A549 (cell line): ENCODE data around the gene PTGR3. TPM values are rescaled to one million over a fixed set of nuclear protein-coding genes. Genes with fewer than 3 reads are reported as not detected.

Experiments used
- ATAC-seq, 2 experiments: fragments of 200-7000 bp in 1 of 2; fragments of >200 bp in 1 of 2; cut with Nextera tagmentation in 1 of 2; cut with Tn5 transposase in 1 of 2; 3 replicates each; pipeline versions ENCODE4 v1.8.0 to v1.9.1; 2018 to 2020; ENCODE audit warnings: mild to moderate bottlenecking in 1 of 2, moderate library complexity in 1 of 2
- CTCF ChIA-PET: fragments of 300-600 bp; sonication (Branson Sonifier 250); formaldehyde crosslinking; extraction: SDS; loops from one replicate; lab custom pipeline; 2021; ENCODE audit warnings: antibody characterized with exemption, inconsistent platforms; lab: Yijun Ruan, JAX
- POLR2A ChIA-PET: fragments of 350-600 bp; formaldehyde crosslinking; extraction: SDS; loops from one replicate; lab custom pipeline; 2021; ENCODE audit warnings: antibody characterized with exemption, inconsistent platforms; lab: Yijun Ruan, JAX
- DNase-seq, 2 experiments: peaks; one replicate each; pipeline versions ENCODE4 v3.0.0 to v3.0.0-alpha.2; 2011 to 2016; ENCODE audit warnings: low read depth in 1 of 2, low spot score in 1 of 2
- FAIRE-seq: peaks from 2 replicates; lab custom pipeline; 2011; peaks lifted over from hg19 to GRCh38; lab: Jason Lieb, UNC
- H3K27ac ChIP-seq, 2 experiments: fragments of >200 bp; sonication (Bioruptor Twin); formaldehyde crosslinking; 3 replicates each; pipeline ENCODE4 v1.5.1; 2016 to 2017
- H3K4me1 ChIP-seq: fragments of >200 bp; sonication (Bioruptor Twin); formaldehyde crosslinking; 3 replicates; pipeline ENCODE4 v1.6.1; 2016
- H3K4me2 ChIP-seq: fragments of >200 bp; sonication (Bioruptor Twin); formaldehyde crosslinking; 3 replicates; pipeline ENCODE4 v1.6.1; 2016
- H3K4me3 ChIP-seq: fragments of >200 bp; sonication (Bioruptor Twin); formaldehyde crosslinking; 3 replicates; pipeline ENCODE4 v1.5.1; 2016
- H3K9me3 ChIP-seq: fragments of >200 bp; sonication (Bioruptor Twin); formaldehyde crosslinking; 3 replicates; pipeline ENCODE4 v1.6.1; 2016
- BHLHE40 ChIP-seq: IDR thresholded peaks from 2 replicates; pipeline ENCODE4 v1.6.1; 2012; ENCODE audit warnings: low read depth, low read length, inconsistent platforms
- CBX8 ChIP-seq: fragments of 200-600 bp; sonication (generic); IDR thresholded peaks from 2 replicates; pipeline ENCODE4 v1.6.1; 2016
- CEBPB ChIP-seq, 2 experiments: fragments of >200 bp in 1 of 2; sonication (Bioruptor Twin) in 1 of 2; formaldehyde crosslinking in 1 of 2; IDR thresholded peaks; 2 replicates each; pipeline ENCODE4 v1.6.1; 2012 to 2016
- EHF ChIP-seq: fragments of 250-450 bp; sonication (Bioruptor Pico); IDR thresholded peaks from 2 replicates; pipeline ENCODE4 v1.5.0; 2020; ENCODE audit warnings: mild to moderate bottlenecking
- EHMT2 ChIP-seq: fragments of 200-600 bp; sonication (generic); IDR thresholded peaks from 2 replicates; pipeline ENCODE4 v1.6.1; 2016; ENCODE audit warnings: antibody characterized with exemption, low read depth, mild to moderate bottlenecking, moderate library complexity
- ESRRA ChIP-seq: fragments of 150-350 bp; IDR thresholded peaks from 2 replicates; pipeline ENCODE4 v1.6.1; 2014; ENCODE audit warnings: mild to moderate bottlenecking, low read length, borderline replicate concordance
- FOSB ChIP-seq: fragments of 250-450 bp; sonication (Bioruptor Pico); IDR thresholded peaks from 2 replicates; pipeline ENCODE4 v1.5.0; 2020; ENCODE audit warnings: mild to moderate bottlenecking, moderate library complexity
- FOSL2 ChIP-seq, 2 experiments: fragments of 450-650 bp in 1 of 2; fragments of >200 bp in 1 of 2; sonication (Bioruptor Twin) in 1 of 2; formaldehyde crosslinking; IDR thresholded peaks; 2 replicates each; pipeline versions ENCODE4 v1.5.0 to v1.6.1; 2016 to 2020; ENCODE audit warnings: mild to moderate bottlenecking in 1 of 2, moderate library complexity in 1 of 2
- FOXS1 ChIP-seq: fragments of 250-450 bp; sonication (Bioruptor Pico); IDR thresholded peaks from 2 replicates; pipeline ENCODE4 v1.5.0; 2020; ENCODE audit warnings: mild to moderate bottlenecking, moderate library complexity
- HDAC2 ChIP-seq: fragments of 200-600 bp; sonication (generic); IDR thresholded peaks from 2 replicates; pipeline ENCODE4 v1.6.1; 2016
- HEYL ChIP-seq: fragments of 250-450 bp; sonication (Bioruptor Pico); IDR thresholded peaks from 2 replicates; pipeline ENCODE4 v1.8.0; 2021; ENCODE audit warnings: mild to moderate bottlenecking, moderate library complexity
- JUNB ChIP-seq: fragments of >200 bp; sonication (Bioruptor Twin); formaldehyde crosslinking; IDR thresholded peaks from 2 replicates; pipeline ENCODE4 v1.6.1; 2016
- KDM1A ChIP-seq: fragments of 200-600 bp; sonication (generic); IDR thresholded peaks from 2 replicates; pipeline ENCODE4 v1.6.1; 2016; ENCODE audit warnings: low read depth, mild to moderate bottlenecking
- MAX ChIP-seq: IDR thresholded peaks from 2 replicates; pipeline ENCODE4 v1.6.1; 2012
- MYC ChIP-seq: IDR thresholded peaks from 2 replicates; pipeline ENCODE4 v1.6.1; 2012; ENCODE audit warnings: mild to moderate bottlenecking, inconsistent platforms, low read length, improper control_type of control experiment, borderline replicate concordance
- NR3C1 ChIP-seq: fragments of >200 bp; sonication (Bioruptor Twin); formaldehyde crosslinking; IDR thresholded peaks from 3 replicates; pipeline ENCODE4 v1.6.1; 2017
- PBX3 ChIP-seq: IDR thresholded peaks from 2 replicates; pipeline ENCODE4 v1.6.1; 2012
- POLR2AphosphoS2 ChIP-seq: conservative IDR thresholded peaks from 2 replicates; pipeline ENCODE4 v1.6.1; 2012; ENCODE audit warnings: low read length, improper control_type of control experiment, inconsistent platforms
- RAD21 ChIP-seq, 2 experiments: fragments of >200 bp in 1 of 2; sonication (Bioruptor Twin) in 1 of 2; formaldehyde crosslinking in 1 of 2; IDR thresholded peaks in 1 of 2; conservative IDR thresholded peaks in 1 of 2; 2 replicates in 1 of 2; 3 replicates in 1 of 2; pipeline ENCODE4 v1.6.1; 2012 to 2018; ENCODE audit warnings: inconsistent platforms in 1 of 2
- RNF2 ChIP-seq: fragments of 200-600 bp; sonication (generic); IDR thresholded peaks from 2 replicates; pipeline ENCODE4 v1.6.1; 2016; ENCODE audit warnings: low read depth, mild to moderate bottlenecking, antibody characterized with exemption, moderate library complexity, borderline replicate concordance
- SMC3 ChIP-seq: fragments of >200 bp; sonication (Bioruptor Twin); formaldehyde crosslinking; IDR thresholded peaks from 3 replicates; pipeline ENCODE4 v1.6.1; 2018; ENCODE audit warnings: inconsistent platforms
- SREBF2 ChIP-seq: fragments of 450-650 bp; IDR thresholded peaks from 2 replicates; pipeline ENCODE4 v1.6.1; 2014; ENCODE audit warnings: mild to moderate bottlenecking, moderate library complexity
- ZFP36 ChIP-seq: fragments of 450-650 bp; IDR thresholded peaks from 2 replicates; pipeline ENCODE4 v1.6.1; 2014; ENCODE audit warnings: borderline replicate concordance; ENCODE audit not compliant: partially characterized antibody
- WGBS: methylation state at CpG from one replicate; pipeline ENCODE4 v1.1.6; 2017; ENCODE audit errors: missing lambda C conversion rate; 5-methylcytosine and 5-hydroxymethylcytosine counted together
- polyA plus RNA-seq, 4 experiments: library from polyadenylated mRNA; depleted of rRNA in 3 of 4; stranded (reverse); fragments of >200 nt; fragmentation: RNase III in 1 of 4; extraction: RNeasy Plus Mini Kit Qiagen cat#74134 plus additional on column Dnase treatment in 1 of 4; gene quantifications; 2 replicates in 3 of 4; 3 replicates in 1 of 4; pipeline ENCODE4 v1.2.3, GENCODE V29; 2011 to 2017
- TF ChIP-seq, protein P1 (sequence below): fragments of >200 bp; sonication (Bioruptor Twin); formaldehyde crosslinking; IDR thresholded peaks from 3 replicates; pipeline ENCODE4 v1.5.1; 2016
- TF ChIP-seq, protein P2 (sequence below): fragments of 250-450 bp; sonication (Bioruptor Pico); IDR thresholded peaks from 2 replicates; pipeline ENCODE4 v1.5.0; 2021; ENCODE audit warnings: mild to moderate bottlenecking, moderate library complexity, borderline replicate concordance
- TF ChIP-seq, protein P3 (sequence below): fragments of 250-450 bp; sonication (Bioruptor Pico); IDR thresholded peaks from 2 replicates; pipeline ENCODE4 v1.5.0; 2020; ENCODE audit warnings: low read depth, mild to moderate bottlenecking, moderate library complexity

Gene PTGR3
- polyA plus RNA-seq, 2 of the 4 experiments (the other 2 are of a cell fraction), result 7.2 to 18.5 TPM

DNA sequence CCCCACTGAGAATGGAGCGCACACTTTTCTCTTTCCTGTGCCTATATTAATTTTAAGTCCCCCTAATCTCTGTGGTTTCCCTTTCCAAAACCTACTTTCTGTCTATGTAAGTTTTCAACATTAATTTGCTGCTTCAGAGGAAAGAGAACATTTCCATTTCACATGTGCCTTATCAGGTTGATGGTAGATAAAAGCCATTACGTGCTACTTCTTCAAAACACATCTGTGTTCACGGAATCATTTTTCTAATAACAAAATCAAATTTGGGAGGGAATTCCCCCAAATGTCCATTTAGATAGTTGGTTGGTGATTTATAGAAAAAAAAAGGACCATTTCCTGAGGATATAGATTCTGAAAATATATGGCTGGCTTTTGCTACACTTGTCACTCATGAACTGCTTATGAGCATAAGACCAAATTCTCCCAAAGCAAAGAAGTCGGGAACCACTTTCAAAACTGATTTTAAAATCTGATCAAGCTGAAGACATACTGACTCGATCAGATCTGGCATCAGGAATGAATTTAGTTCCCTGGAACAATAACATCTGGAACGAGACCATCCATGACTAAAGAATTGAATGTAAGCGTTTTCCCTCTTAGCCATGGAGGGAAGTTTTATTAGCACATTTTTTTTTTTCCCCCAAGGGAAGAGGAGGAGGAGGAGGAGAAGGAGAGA is 8.2 kb downstream of the PTGR3 start:
- H3K4me1 ChIP-seq, result no peaks in the 10 kb centered on the region; the same call in 2 of the 3 replicates
- no peak for FAIRE-seq

DNA sequence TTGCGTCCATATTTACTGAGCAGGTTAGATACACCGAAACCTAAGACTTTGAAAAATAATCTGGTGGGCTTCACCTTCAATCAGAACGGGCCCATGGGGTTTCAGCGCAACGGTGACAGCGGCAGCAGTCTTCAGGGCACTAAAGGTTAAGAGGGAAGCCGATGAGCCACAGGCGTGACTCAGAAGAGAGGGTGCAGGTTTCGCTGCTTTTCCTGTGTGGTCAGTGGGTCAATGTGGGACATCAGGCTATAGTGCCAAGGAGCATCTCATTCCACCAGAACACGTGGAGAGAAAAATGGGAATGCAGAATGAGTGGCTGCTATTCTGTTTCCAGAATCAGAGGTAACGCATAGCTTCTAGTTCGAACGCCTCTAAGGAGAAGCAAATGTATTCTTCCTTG is 8.9 kb downstream of the PTGR3 start:
- Histone ChIP-seq H3K9me3 (no peaks in the 10 kb centered on the region), H3K4me1 (no peaks in the 10 kb centered on the region), H3K27ac (no peak overlapping the region), H3K4me3 (no peak overlapping the region)
- POLR2A ChIA-PET, result no interaction called here
- DNase-seq, result no peak
- FAIRE-seq, result no peak
- ATAC-seq, result no peak
- TF ChIP-seq FOSB (no peak), RNF2 (no peak), CBX8 (no peak), CEBPB (IDR thresholded peaks at IDR 0.05) (no peak), KDM1A (no peak), ZFP36 (no peak), FOSL2 (IDR thresholded peaks at IDR 0.05) (no peak), FOSL2 (CRISPR knock-in tag; IDR thresholded peaks at IDR 0.05) (no peak), SREBF2 (no peak), HEYL (CRISPR knock-in tag) (no peak), SMC3 (no peak), NR3C1 (no peak), RAD21 (conservative IDR thresholded peaks at IDR 0.05 in 1 of 2, IDR thresholded peaks at IDR 0.05 in 1 of 2) (no peak), BHLHE40 (no peak)
- TF ChIP-seq, all 56 proteins: peak for 0
- CTCF ChIA-PET, result no interaction called here
- H3K4me2 ChIP-seq, result no peak overlapping the region
- 97% methylated on average over 13 of the region's 13 CpGs for WGBS

More for the DNA sequence above, 8.2 kb downstream of the PTGR3 start:
- WGBS, result 93% methylated on average over 7 of the region's 7 CpGs
- Histone ChIP-seq H3K4me2 (no peak overlapping the region), H3K27ac (no peak overlapping the region), H3K9me3 (no peaks in the 10 kb centered on the region), H3K4me3 (no peak overlapping the region)
- ATAC-seq, result no peak
- ChIA-PET CTCF (no interaction called here), POLR2A (no interaction called here)
- TF ChIP-seq BHLHE40 (no peak), JUNB (no peak), HDAC2 (no peak), SREBF2 (no peak), ZFP36 (no peak), MAX (no peak), PBX3 (no peak), ESRRA (no peak), CEBPB (IDR thresholded peaks at IDR 0.05) (no peak), POLR2AphosphoS2 (no peak), EHMT2 (no peak), EHF (CRISPR knock-in tag) (no peak), RNF2 (no peak), MYC (no peak), FOXS1 (CRISPR knock-in tag) (no peak)
- TF ChIP-seq, protein P1, sequence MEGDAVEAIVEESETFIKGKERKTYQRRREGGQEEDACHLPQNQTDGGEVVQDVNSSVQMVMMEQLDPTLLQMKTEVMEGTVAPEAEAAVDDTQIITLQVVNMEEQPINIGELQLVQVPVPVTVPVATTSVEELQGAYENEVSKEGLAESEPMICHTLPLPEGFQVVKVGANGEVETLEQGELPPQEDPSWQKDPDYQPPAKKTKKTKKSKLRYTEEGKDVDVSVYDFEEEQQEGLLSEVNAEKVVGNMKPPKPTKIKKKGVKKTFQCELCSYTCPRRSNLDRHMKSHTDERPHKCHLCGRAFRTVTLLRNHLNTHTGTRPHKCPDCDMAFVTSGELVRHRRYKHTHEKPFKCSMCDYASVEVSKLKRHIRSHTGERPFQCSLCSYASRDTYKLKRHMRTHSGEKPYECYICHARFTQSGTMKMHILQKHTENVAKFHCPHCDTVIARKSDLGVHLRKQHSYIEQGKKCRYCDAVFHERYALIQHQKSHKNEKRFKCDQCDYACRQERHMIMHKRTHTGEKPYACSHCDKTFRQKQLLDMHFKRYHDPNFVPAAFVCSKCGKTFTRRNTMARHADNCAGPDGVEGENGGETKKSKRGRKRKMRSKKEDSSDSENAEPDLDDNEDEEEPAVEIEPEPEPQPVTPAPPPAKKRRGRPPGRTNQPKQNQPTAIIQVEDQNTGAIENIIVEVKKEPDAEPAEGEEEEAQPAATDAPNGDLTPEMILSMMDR, result no peak
- TF ChIP-seq, protein P2, sequence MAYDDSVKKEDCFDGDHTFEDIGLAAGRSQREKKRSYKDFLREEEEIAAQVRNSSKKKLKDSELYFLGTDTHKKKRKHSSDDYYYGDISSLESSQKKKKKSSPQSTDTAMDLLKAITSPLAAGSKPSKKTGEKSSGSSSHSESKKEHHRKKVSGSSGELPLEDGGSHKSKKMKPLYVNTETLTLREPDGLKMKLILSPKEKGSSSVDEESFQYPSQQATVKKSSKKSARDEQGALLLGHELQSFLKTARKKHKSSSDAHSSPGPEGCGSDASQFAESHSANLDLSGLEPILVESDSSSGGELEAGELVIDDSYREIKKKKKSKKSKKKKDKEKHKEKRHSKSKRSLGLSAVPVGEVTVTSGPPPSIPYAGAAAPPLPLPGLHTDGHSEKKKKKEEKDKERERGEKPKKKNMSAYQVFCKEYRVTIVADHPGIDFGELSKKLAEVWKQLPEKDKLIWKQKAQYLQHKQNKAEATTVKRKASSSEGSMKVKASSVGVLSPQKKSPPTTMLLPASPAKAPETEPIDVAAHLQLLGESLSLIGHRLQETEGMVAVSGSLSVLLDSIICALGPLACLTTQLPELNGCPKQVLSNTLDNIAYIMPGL (CRISPR knock-in tag), result no peak
- TF ChIP-seq, protein P3, sequence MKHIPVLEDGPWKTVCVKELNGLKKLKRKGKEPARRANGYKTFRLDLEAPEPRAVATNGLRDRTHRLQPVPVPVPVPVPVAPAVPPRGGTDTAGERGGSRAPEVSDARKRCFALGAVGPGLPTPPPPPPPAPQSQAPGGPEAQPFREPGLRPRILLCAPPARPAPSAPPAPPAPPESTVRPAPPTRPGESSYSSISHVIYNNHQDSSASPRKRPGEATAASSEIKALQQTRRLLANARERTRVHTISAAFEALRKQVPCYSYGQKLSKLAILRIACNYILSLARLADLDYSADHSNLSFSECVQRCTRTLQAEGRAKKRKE (CRISPR knock-in tag), result no peak
- no peak for DNase-seq
